GM23248 (cell line): Measurements from ENCODE around the gene FOXN3. TPM values are rescaled to one million over a fixed set of nuclear protein-coding genes. Genes with fewer than 3 reads are reported as not detected.
"Not testable (repeated sequence)": the region's sequence is repeated elsewhere in the genome, so short reads cannot be mapped to it uniquely, and the experiment has no call there.

Source experiments
- DNase-seq: peaks from one replicate; pipeline ENCODE4 v3.0.0-alpha.2; 2015
- H2AFZ ChIP-seq: fragments of 200-600 bp; sonication (generic); 2 replicates; pipeline ENCODE4 v1.6.1; 2016; ENCODE audit warnings: antibody characterized with exemption
- H3F3A ChIP-seq: fragments of 200-600 bp; sonication (generic); 2 replicates; pipeline ENCODE4 v1.6.1; 2016; ENCODE audit warnings: mild to moderate bottlenecking, antibody characterized with exemption, mixed run types; ENCODE audit not compliant: insufficient read depth
- H3K27ac ChIP-seq: fragments of 200-600 bp; sonication (generic); 2 replicates; pipeline ENCODE4 v1.5.1; 2016; ENCODE audit warnings: mild to moderate bottlenecking
- H3K27me3 ChIP-seq: fragments of 200-600 bp; sonication (generic); replicated peaks from 2 replicates; pipeline ENCODE4 v1.6.1; 2016; ENCODE audit warnings: mild to moderate bottlenecking; ENCODE audit not compliant: insufficient read depth
- H3K36me3 ChIP-seq: fragments of 200-600 bp; sonication (generic); 2 replicates; pipeline ENCODE4 v1.6.1; 2016; ENCODE audit warnings: low read depth, mild to moderate bottlenecking
- H3K4me1 ChIP-seq: fragments of 200-600 bp; sonication (generic); 2 replicates; pipeline ENCODE4 v1.6.1; 2016; ENCODE audit warnings: mild to moderate bottlenecking; ENCODE audit not compliant: insufficient read depth
- H3K4me2 ChIP-seq: fragments of 200-600 bp; sonication (generic); one replicate; pipeline ENCODE4 v1.6.1; 2016; ENCODE audit warnings: mild to moderate bottlenecking; ENCODE audit not compliant: unreplicated experiment
- H3K4me3 ChIP-seq: fragments of 200-600 bp; sonication (generic); 2 replicates; pipeline ENCODE4 v1.5.1; 2016; ENCODE audit warnings: mild to moderate bottlenecking
- H3K79me2 ChIP-seq: fragments of 200-600 bp; sonication (generic); 2 replicates; pipeline ENCODE4 v1.6.1; 2016; ENCODE audit warnings: mild to moderate bottlenecking; ENCODE audit not compliant: insufficient read depth
- H3K9ac ChIP-seq: fragments of 200-600 bp; sonication (generic); 2 replicates; pipeline ENCODE4 v1.6.1; 2016; ENCODE audit warnings: mild to moderate bottlenecking
- H3K9me2 ChIP-seq: fragments of 200-600 bp; sonication (generic); 2 replicates; pipeline ENCODE4 v1.6.1; 2016; ENCODE audit warnings: mixed run types, mild to moderate bottlenecking, moderate library complexity; ENCODE audit not compliant: insufficient read depth
- H3K9me3 ChIP-seq: fragments of 200-600 bp; sonication (generic); one replicate; pipeline ENCODE4 v1.6.1; 2017; ENCODE audit warnings: low read depth
- H4K20me1 ChIP-seq: fragments of 200-600 bp; sonication (generic); 2 replicates; pipeline ENCODE4 v1.6.0; 2016; ENCODE audit not compliant: insufficient read depth
- EZH2 ChIP-seq: fragments of 200-600 bp; sonication (generic); IDR thresholded peaks from 2 replicates; pipeline ENCODE4 v1.6.1; 2018; ENCODE audit warnings: antibody characterized with exemption, mild to moderate bottlenecking; ENCODE audit not compliant: insufficient read depth, poor library complexity, severe bottlenecking
- EZH2phosphoT487 ChIP-seq: fragments of 200-600 bp; sonication (generic); IDR thresholded peaks from 2 replicates; pipeline ENCODE4 v1.6.1; 2018; ENCODE audit warnings: antibody characterized with exemption, moderate library complexity, mild to moderate bottlenecking, low read depth; ENCODE audit not compliant: insufficient read depth
- WGBS, 2 experiments: methylation state at CpG; one replicate each; pipeline ENCODE4 v1.1.6; 2015 to 2017; ENCODE audit warnings: low lambda C conversion rate in 2 of 2, low coverage in 1 of 2; ENCODE audit errors: missing lambda C conversion rate in 2 of 2; 5-methylcytosine and 5-hydroxymethylcytosine counted together
- in situ Hi-C: fragments of 300-500 bp; cut with MboI; formaldehyde crosslinking; loops from 2 replicates; pipeline ENCODE4 v1.15.0; 2020
- polyA plus RNA-seq: library from polyadenylated mRNA; unstranded; fragments of >200 nt; fragmentation: Nextera tagmentation; extraction: Ambion mirVana; gene quantifications from 2 replicates; pipeline ENCODE4 v1.2.1, GENCODE V29; 2016
- total RNA-seq: library from RNA; depleted of rRNA; stranded (reverse); fragments of >200 nt; shearing (Covaris generic); gene quantifications from 2 replicates; pipeline ENCODE4 v1.2.3, GENCODE V29; 2014

The FOXN3 gene
- total and polyA plus RNA-seq, 2 experiments from 2014 or later, result 18.6 to 19.0 TPM

GRCh38 chr14:89254166-89254909, 162.7 kb downstream of the FOXN3 start:
- 65 to 67% methylated on average over 12 of the region's 12 CpGs for whole genome bisulfite sequencing, 2 experiments
- H3K9me3 ChIP-seq, result no peaks in the 10 kb centered on the region
- H3K36me3 ChIP-seq, result no peaks in the 10 kb centered on the region
- DNase-seq, result no peak
- no peaks in the 10 kb centered on the region for H4K20me1 ChIP-seq
- no peak overlapping the region for H2AFZ ChIP-seq
- H3K27me3 ChIP-seq, result no peaks in the 10 kb centered on the region
- in situ Hi-C loops, result no loop called here
- H3K4me1 ChIP-seq, result peaks cover 10% of the 10 kb centered on the region; the same call in 1 of the 2 replicates
- TF ChIP-seq EZH2 (no peak), EZH2phosphoT487 (no peak)
- no peak overlapping the region for H3K9ac ChIP-seq
- H3K79me2 ChIP-seq, result peaks cover 8% of the 10 kb centered on the region; the same call in 1 of the 2 replicates
- no peaks in the 10 kb centered on the region for H3K9me2 ChIP-seq
- H3K4me2 ChIP-seq, result no peak overlapping the region
- no peaks in the 10 kb centered on the region for H3F3A ChIP-seq
- no peak overlapping the region for H3K4me3 ChIP-seq
- H3K27ac ChIP-seq, result no peak overlapping the region

DNA sequence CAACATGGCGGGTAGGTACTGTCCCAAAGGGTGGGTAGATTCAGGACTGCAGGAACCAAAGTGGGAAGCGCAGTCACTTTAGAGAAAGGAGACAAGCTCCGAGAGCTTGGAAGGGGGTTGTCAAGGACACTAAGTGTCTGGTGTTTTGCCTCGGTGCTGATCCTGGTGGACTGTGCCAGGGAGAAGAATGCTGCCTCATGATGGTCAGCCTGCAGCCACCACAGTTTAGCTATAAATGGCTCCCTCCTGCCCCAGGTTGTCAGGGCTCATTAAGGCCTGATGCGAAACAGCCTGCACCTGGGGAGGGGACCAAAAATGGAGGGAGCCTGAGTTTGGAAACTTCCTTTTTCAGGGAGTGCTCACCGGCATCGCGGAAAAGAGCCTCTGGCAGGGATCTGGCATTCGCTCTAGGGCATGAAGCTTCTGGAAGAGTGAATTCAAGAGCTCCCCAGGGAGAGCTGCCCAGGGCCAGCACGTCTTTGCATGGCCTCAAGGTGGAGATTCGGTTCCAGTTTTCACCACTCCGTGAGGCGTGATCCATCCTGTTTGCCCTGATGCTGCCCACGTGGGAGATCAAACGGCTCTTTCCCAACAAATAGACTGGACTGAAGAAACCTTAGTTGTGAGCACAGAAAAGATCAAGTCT, 164.0 kb downstream of the FOXN3 start:
- no peaks in the 10 kb centered on the region for H4K20me1 ChIP-seq
- no peaks in the 10 kb centered on the region for H3K36me3 ChIP-seq
- H2AFZ ChIP-seq, result no peak overlapping the region
- TF ChIP-seq EZH2phosphoT487 (no peak), EZH2 (no peak)
- WGBS, 2 experiments, result 89 to 90% methylated on average over 15 of the region's 15 CpGs
- no peaks in the 10 kb centered on the region for H3F3A ChIP-seq
- H3K9me2 ChIP-seq, result no peaks in the 10 kb centered on the region
- H3K4me1 ChIP-seq, result peaks cover 13% of the 10 kb centered on the region; the same call in 1 of the 2 replicates
- in situ Hi-C loops, result no loop called here
- no peak overlapping the region for H3K4me3 ChIP-seq
- no peak overlapping the region for H3K9ac ChIP-seq
- H3K27me3 ChIP-seq, result no peaks in the 10 kb centered on the region
- H3K9me3 ChIP-seq, result no peaks in the 10 kb centered on the region
- peaks cover 8% of the 10 kb centered on the region; the same call in 1 of the 2 replicates for H3K79me2 ChIP-seq
- H3K4me2 ChIP-seq, result no peak overlapping the region
- DNase-seq, result no peak
- H3K27ac ChIP-seq, result no peak overlapping the region

DNA sequence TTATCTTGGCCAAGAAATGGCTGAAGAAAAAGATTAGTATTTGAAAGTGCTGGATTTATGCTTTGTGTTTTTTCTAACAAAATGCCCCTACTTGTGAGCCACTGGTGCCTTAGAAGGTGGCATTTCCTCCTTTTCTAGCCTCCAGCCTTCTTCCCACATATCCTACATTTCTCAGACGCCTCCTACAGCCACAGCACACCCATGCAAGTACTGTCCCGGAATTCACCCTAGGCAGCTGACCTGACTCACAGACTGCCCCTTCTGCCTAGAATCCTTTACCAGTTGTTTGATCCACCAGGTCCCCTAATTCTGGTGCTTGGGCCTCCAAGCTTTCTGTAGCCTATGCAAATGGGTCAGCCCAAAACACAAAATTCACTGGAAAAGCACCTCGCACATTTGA, 166.0 kb downstream of the FOXN3 start:
- Histone ChIP-seq H3K4me1 (peaks cover 13% of the 10 kb centered on the region; the same call in 1 of the 2 replicates), H3K27ac (no peak overlapping the region), H3K79me2 (peaks cover 8% of the 10 kb centered on the region; the same call in 1 of the 2 replicates), H4K20me1 (no peaks in the 10 kb centered on the region), H3K36me3 (no peaks in the 10 kb centered on the region), H3K4me2 (peak overlapping the region; percentile 9), H3K9ac (no peak overlapping the region), H2AFZ (no peak overlapping the region), H3F3A (no peaks in the 10 kb centered on the region), H3K9me2 (no peaks in the 10 kb centered on the region), H3K27me3 (no peaks in the 10 kb centered on the region), H3K9me3 (no peaks in the 10 kb centered on the region), H3K4me3 (no peak overlapping the region)
- peak; percentile 21 for DNase-seq
- 95 to 97% methylated on average over 3 of the region's 3 CpGs for WGBS, 2 experiments
- no peak for TF ChIP-seq EZH2phosphoT487
- TF ChIP-seq EZH2, result no peak
- in situ Hi-C loops, result no loop called here

DNA sequence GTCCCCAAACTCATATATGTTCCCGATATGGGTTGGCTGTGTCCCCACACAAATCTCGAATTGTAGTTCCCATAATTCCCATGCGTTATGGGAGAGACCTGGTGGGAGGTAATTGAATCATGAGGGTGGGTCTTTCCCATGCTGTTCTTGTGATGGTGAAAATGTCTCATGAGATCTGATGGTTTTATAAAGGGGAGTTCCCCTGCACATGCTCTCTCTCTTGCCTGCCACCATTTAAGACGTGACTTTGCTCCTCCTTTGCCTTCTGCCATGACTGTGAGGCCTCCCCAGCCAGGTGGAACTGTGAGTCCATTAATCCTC, 166.4 kb downstream of the FOXN3 start:
- H3K27me3 ChIP-seq, in situ Hi-C loops, H2AFZ ChIP-seq, H3K4me3 ChIP-seq, H3K9ac ChIP-seq, H3K79me2 ChIP-seq, H3K4me2 ChIP-seq, H3K9me2 ChIP-seq, H4K20me1 ChIP-seq, H3K36me3 ChIP-seq, DNase-seq, H3K27ac ChIP-seq, H3K9me3 ChIP-seq, H3F3A ChIP-seq: not testable (repeated sequence)
- H3K4me1 ChIP-seq, result peaks cover 13% of the 10 kb centered on the region; the same call in 1 of the 2 replicates
- 84 to 87% methylated on average over 4 of the region's 4 CpGs for WGBS, 2 experiments
